CD4-positive, alpha-beta T cell treated with Interleukin-2 at 100 ng/mL for 4 hours (primary cell): ENCODE measurements around the gene EPB41L3.
"Not testable (repeated sequence)": the region's sequence is repeated elsewhere in the genome, so short reads cannot be mapped to it uniquely, and the experiment has no call there.

ENCODE experiments used
- DNase-seq: peaks from one replicate; pipeline ENCODE4 v3.0.0-alpha.2; 2020; ENCODE audit warnings: low spot score

The EPB41L3 gene

DNA sequence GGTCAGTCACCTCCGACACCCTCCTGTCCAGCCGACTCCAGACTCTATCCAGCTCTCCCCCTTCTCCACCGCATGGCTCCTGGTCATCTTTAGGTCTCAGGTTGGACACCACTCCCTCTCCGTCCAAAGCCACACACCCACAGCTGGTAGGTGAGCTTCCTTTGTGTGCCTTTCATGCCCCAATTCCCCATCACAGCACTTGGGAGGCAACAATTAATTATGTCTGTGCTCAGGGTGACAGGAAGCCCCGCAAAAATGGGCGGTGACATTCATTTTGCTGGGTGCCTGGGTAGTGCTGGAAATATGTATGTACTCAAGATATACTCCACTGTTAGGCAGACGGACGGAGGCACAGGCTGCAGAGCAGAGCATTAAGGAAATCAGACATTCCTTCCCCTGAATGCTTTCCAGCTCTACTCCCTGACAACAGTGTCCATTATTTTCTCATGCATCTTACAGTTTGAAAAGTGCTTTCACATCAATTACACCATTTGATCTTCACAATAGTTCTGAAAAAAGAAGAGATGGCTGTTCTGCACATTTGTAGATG is 13.1 kb downstream of the EPB41L3 start:
- DNase-seq: no peak

GRCh38 chr18:5529471-5529870 is 14.3 kb downstream of the EPB41L3 start:
- DNase-seq: no peak

GRCh38 chr18:5527603-5528002 is 16.2 kb downstream of the EPB41L3 start:
- DNase-seq: no peak

- no peak for DNase-seq
These were observed 19.1 kb downstream of the EPB41L3 start for GRCh38 chr18:5524660-5525059.

DNA sequence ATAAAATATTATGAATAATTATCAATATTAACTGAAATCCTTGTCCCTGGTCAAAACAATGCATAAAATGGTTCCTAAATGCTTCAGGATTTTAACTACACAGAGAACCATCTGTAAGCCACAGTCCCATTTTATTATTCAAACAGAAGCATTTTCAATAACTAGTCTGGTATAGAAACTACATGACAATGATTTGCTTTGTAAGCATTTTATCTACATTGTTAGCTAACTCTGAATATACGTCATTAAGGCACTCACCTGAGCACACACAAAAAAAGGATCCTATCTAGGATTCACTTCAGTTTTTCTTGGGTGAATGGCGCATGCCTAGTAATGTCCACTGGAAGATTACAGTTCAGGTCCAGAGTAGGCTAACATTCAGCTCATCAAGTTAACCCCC is 22.8 kb downstream of the EPB41L3 start:
- no peak for DNase-seq

DNA sequence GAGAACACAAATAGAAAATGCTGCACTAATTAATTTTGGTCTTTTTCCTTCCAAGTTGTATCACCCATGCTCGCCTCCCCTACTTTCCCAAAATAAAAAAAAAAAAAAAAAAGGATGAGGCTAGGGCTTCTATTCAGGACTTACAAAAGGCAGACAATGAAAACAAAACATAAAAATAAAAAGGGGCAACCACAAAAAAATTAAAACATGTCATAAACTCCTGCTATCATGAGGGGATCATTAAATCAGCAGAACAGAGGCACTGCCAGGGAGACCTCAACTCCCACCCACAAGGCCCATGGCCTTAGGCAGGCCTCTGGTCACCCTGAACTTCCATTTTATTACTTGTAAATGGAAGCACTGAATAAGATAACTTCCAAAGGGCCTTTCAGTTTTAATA is 23.3 kb downstream of the EPB41L3 start:
- no peak for DNase-seq

DNA sequence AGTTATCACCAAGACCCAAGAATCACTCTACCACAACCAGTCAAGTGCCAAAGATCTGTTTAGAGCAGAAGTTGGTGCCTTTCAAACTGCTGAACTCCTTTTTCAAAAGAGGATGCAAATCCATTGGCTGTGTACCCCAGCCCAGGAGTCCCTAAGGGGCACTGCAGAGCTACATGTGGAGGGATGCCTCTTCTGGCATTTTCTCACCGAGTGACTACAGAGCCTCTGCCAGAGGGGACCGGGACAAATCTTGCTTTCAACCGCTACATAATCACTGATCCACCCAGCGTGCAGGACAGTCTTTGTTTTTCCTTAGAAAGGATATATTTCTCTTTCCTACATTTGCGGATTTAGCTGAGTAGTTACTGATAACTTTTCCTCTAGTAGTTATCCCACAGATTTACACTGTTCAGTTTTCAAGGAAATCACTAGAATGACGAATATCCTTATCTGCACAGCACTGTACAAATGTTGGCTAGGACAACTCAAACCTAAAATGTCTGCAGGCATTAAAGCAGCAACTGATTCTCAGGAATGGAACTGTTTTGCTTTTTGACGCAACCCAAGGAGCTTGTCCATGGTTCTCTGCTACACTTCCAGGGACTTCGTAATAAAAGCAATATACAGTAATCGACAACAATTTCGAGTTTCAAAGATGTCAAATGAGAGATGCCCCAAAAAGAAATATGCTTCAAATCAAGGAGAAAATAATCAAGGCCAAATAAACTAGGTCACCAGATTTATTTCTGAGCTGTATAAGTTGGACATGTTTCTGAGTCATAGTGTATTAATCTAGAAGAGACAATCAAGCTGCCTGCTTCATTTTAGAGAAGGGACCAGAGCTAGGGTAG is 24.1 kb downstream of the EPB41L3 start:
- no peak for DNase-seq

- DNase-seq: no peak
These were observed 24.9 kb downstream of the EPB41L3 start for GRCh38 chr18:5518899-5519371.

- no peak for DNase-seq
These were observed 25.5 kb downstream of the EPB41L3 start for GRCh38 chr18:5518179-5518770.

GRCh38 chr18:5516841-5517240 is 27.0 kb downstream of the EPB41L3 start:
- DNase-seq: no peak

GRCh38 chr18:5515011-5515784 is 28.6 kb downstream of the EPB41L3 start:
- DNase-seq: peak; percentile 2

DNA sequence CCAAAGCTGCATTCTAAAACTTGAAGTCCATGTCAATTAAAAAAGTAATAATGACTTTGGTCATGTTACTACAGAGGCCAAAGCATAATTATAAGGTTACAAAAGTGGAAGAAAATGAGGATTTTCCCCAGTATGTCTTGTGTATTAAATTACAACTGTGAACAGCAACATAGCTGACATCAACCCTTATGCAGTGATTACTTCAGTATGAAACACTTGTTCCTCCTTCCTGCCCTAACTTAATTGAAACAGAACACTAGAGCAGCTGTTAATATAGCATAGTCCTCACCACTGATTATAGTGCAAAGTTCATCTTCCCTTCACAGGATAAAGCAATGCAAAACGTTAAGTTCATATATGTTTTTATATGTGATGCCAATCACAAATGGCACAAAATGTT is 29.9 kb downstream of the EPB41L3 start:
- no peak for DNase-seq

DNA sequence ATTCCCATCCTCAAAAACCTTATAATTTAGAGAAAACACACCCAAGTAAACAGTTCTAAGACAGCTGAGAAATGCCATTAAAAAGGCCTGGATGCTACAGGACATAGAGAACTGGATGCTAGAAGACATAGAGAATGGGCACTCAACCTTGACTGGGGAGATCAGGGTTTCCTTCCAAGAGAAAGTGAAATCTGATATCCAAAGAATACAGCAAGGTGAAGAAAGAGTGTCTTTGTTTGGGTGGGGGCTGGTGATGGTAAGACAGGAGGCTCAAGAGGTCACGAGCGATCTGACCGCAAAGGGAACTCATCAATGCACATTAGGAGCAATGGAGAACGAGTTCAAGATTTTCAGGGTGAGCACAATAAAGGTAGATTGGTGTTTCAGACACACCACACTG is 31.6 kb downstream of the EPB41L3 start:
- no peak for DNase-seq

- DNase-seq: not testable (repeated sequence)
These were observed 32.3 kb downstream of the EPB41L3 start for GRCh38 chr18:5511541-5511940.

DNA sequence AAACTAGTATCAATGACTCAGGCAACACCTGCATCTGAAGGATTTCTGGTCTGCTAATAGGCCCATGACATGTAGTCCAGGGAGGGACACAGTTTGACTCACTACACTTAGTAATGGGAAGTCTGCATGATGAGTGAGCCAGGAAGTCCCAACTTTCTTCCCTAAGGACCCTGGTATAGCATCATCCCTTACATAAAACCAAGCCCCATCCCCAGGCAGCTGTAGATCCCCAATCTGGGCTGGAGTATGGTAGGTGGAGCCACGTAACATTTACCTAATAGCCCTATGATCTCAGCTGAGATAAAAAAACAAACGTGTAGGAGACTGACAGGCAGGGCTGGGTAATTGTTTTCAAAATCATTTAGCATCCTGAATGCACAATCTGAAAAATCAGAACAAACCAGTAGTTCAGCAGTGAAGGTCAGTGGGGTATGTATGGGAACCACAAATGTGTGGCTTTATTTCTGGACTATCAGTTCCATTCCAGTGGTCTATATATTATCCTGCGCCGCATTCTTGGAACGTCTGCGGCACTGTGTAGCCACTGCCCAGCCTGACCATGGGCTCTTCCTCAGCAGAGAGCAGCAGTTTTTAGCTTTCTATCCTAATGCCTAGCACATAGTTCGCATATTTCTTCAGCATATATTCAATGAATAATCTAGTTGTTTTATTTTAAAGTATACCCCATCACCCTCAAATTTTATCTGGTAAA is 33.5 kb downstream of the EPB41L3 start:
- DNase-seq: no peak

GRCh38 chr18:5508821-5509220 is 35.0 kb downstream of the EPB41L3 start:
- DNase-seq: no peak

DNA sequence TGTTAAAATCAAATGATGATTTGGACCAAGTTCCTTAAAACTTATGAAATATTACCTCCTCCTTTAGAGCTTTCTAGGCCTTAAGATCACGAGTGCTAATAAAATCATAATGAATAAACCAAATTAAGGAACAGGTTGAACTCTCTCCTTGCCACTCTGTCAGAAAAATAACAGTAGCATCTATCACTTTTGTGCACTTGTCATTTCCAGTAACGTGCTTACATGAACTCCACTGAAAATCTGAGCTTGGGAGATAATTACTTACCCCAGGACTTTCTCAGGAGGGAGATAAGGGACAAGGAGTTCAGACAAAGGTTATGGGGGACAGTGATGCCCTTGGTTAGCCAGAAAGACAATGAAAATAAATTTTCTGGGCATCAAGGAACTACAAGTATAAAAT is 36.0 kb downstream of the EPB41L3 start:
- no peak for DNase-seq

DNA sequence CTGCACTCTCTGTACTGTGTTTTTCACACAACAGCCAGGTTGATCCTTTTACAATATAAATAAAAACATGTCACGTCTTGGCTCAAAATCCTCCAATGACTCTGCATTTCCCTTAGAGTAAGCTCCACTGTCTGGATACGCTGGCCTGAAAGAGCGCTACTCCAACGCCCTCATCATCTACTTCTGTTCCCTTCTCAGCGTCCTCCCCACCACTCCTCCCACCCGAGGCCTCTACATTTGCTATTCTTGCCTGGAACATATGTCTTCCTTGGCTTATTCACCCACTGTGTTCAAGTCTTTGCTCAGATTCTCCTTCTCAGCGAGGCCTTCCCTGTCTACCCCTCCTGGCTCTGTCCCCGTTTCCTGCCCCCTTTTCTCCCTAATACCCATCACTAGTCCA is 37.6 kb downstream of the EPB41L3 start:
- DNase-seq: no peak

- no peak for DNase-seq
These were observed 40.1 kb downstream of the EPB41L3 start for GRCh38 chr18:5503740-5504139.

- no peak for DNase-seq
These were observed 43.4 kb downstream of the EPB41L3 start for GRCh38 chr18:5500158-5500939.

GRCh38 chr18:5498452-5498851 is 45.3 kb downstream of the EPB41L3 start:
- no peak for DNase-seq
